ENCODE results near the gene TMEM26.

- TF ChIP-seq CTCF (conservative IDR thresholded peaks at IDR 0.05; ENCODE audit: low read depth, low read length) = no peak
- no peak for TF ChIP-seq EZH2 (IDR thresholded peaks at IDR 0.05; ENCODE audit: low read length, unreplicated experiment)
- no peak for TF ChIP-seq EZH2phosphoT487 (IDR thresholded peaks at IDR 0.05; ENCODE audit: borderline replicate concordance, low read length)
Observed at GRCh38 chr10:61410353-61411070, 42.7 kb downstream of the TMEM26 start.
